HG03457 (cell line): ENCODE results near the gene QSOX1.

Experiments
- ATAC-seq: cut with Tn5 transposase; IDR thresholded peaks from one replicate; pipeline ENCODE4 v1.9.1; 2021; ENCODE audit warnings: moderate number of reproducible peaks; ENCODE audit not compliant: unreplicated experiment

Gene QSOX1

DNA sequence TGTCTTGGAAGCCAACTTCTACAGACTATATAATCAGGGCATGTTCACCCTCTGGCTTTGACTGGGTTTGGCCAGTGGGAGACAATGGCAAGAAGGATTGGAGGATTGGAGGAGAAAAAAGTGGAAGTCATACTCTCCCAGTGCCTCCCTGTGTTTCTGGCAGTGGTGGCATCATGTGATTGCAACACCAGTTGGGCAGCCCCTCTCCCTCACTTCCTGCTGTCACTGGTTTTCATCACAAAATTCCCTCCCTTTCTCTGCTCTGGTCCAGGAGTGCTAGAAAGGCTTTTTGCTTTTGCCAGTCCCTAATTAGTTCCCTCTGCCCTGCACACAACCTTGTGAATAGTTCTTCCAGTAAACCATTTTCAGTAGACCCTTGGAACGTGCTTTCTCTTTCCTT is 3.7 kb upstream of the QSOX1 start:
- ATAC-seq: no peak

GRCh38 chr1:180151508-180151907 is 3.2 kb upstream of the QSOX1 start:
- no peak for ATAC-seq

GRCh38 chr1:180152588-180152987 is 2.1 kb upstream of the QSOX1 start:
- no peak for ATAC-seq

DNA sequence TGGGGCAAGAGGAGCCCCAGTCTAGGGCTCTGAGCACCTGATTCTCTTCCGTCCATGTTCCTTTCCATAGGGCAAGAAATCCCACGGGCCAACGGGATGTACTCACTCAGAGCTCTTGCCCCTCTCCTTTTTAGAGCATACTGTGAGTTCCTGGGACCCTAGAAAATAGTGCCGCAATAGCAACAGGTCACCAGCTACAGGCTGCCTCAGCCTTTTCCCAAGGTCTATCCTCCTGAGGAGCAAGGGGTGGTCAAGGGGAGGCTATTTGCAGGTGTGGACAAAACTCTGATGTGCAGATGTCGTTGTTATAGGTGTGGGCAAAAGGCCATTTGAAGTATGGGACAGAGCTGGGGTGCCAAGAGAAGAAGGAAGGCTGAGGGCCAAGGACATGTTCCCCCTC is 1.6 kb upstream of the QSOX1 start:
- no peak for ATAC-seq

- ATAC-seq: no peak
These were observed 705 bp upstream of the QSOX1 start for GRCh38 chr1:180154003-180154324.

- ATAC-seq: no peak
These were observed 563 bp downstream of the QSOX1 start for GRCh38 chr1:180155182-180155682.

GRCh38 chr1:180156201-180156600 is 1.5 kb downstream of the QSOX1 start:
- ATAC-seq: no peak

- ATAC-seq: no peak
These were observed 2.0 kb downstream of the QSOX1 start for GRCh38 chr1:180156631-180157091.

- no peak for ATAC-seq
These were observed 2.4 kb downstream of the QSOX1 start for GRCh38 chr1:180157108-180157507.

- ATAC-seq: no peak
These were observed 2.9 kb downstream of the QSOX1 start for GRCh38 chr1:180157576-180158057.

DNA sequence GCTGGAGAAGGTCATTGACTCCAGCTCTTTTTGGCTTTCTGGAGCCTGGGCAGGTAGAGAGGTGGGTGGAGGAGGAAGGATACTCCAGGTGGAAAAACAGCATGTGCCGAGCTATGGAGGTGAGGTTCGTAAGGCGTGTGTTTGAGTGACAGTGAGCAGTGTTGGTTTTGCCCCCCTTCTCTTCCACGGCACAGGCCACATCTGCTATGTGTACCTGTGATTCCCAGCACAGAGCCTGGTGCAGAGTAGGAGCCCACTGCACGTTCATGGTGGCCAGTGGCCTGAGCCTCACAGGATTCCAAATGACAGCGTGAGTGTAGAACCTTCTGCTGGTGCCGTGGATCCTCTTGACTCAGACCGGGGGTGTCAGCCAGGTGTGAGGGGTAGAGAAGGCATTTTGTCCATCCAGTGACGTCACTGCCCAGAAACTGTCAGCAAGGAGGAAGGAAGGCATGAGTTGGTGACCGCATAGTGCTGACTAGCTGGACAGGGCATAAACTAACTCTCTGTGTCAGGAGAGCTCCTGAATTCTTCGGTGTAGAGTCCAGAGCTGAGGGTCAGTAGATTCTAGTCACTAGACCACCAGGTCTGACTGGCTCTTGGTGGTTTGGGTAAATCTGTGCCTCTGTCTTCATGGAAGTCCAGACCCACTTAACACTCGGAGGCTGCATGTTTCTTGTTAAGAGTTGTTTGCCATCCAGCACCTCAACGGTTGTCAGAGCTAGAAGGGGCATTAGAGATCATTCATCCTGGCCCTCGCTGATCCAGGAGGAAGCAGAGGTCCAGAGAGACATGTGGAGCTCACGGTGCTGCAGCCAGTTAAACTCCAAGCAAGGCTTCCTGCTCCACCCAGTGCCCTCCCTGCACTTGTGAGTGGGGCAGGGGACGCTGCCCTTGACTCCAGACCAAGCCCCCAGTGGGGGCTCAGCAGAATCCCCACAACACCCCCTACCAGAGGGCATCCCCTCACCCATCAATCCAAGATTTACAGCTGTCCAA is 3.8 kb downstream of the QSOX1 start:
- no peak for ATAC-seq

DNA sequence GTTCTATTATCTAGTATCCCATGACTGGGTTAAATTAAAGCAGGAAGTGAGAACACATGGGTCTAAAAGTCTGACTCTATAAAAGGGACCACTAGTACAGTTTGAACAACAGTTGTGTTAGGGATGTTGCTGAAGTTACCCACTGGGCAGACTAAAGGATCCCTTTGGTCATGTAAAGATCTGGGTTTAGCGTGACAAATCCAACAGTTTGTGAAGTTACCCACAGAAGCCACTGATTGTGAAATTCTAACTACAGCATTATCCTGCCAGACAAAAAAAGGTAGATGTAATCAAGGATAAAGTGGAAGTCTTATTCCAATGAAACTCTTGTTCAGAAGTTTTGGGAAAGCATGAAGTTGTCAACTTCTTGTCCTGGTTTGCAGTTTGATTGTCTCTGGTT is 5.7 kb downstream of the QSOX1 start:
- no peak for ATAC-seq

DNA sequence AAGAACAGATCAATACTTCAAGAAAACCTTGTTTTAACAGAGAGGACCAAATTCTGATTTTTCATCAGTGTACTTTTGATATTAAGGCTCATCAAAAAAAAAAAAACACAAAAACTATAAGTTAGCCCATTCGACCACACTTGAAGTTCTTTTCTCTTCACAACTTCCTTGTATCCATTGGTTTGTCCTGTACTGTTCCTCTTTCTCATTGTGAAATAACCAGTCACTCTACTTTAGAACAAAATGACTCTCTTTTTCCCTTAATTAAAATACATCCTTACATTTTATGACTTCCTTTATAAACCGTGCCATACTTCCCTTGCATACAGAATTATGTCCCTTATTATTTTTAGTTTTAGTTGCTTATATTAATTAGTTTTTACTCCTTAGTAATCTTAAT is 8.4 kb downstream of the QSOX1 start:
- no peak for ATAC-seq

- ATAC-seq: no peak
These were observed 10.4 kb downstream of the QSOX1 start for GRCh38 chr1:180165096-180165495.

DNA sequence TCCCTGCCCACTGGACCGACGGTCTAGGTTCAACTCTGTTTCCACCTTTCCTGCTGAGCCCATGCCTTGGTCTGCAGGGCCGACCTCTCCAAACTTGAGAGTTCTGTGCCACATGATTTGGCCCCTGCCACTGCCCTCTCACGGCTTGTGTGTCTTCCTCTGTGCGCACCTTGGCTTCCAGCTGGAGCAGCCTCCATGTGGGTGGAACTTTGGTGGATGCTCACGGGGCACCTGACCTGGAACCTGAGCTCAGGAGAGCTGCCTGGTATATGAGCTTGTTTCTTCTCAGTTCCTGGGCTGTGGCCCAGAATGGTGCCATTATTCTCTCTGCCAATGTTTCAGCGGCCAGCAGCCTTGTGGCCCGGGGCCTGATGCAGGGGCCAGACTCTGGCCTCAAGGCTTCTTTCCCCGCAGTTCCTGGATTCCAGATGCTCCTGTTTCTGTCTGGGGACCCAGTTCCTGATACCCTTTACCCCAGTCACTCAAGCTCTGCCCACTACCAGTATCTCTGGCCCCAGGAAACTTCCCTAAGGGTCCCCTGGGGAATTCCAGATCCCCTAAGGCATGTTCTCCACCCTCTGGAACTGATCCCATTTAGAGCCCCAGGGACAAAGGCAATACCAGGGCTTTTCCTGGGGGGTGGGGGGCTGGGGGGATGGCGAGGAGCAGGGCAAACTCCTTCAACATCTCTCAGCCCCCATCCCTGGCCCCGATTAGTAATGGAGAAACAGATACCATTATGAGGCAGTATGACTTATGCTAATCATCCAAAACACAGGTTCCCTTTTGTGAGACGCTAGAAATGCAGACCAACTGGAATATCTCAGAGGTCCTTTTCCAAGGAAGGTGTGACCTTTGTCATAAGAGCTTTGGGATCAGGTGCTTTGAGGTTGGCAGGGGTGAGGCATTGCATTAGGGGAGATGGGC is 11.1 kb downstream of the QSOX1 start:
- no peak for ATAC-seq

DNA sequence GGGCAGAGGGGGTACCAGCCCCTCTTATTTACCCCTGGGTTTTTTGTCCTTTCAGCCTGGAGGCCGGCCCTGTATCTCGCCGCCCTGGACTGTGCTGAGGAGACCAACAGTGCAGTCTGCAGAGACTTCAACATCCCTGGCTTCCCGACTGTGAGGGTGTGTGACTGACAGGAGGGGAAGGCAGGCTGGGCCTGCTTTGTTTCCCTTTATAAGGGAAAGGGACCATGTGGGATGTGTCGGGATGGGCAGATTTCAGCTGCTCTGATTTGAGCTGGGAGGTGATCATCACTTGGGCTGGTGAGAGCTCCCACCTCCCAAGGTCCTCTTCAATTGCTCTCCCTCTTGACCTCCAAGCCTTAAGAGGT is 11.7 kb downstream of the QSOX1 start:
- no peak for ATAC-seq

- no peak for ATAC-seq
These were observed 12.5 kb downstream of the QSOX1 start for GRCh38 chr1:180167021-180167701.

GRCh38 chr1:180167721-180168467 is 13.2 kb downstream of the QSOX1 start:
- no peak for ATAC-seq

DNA sequence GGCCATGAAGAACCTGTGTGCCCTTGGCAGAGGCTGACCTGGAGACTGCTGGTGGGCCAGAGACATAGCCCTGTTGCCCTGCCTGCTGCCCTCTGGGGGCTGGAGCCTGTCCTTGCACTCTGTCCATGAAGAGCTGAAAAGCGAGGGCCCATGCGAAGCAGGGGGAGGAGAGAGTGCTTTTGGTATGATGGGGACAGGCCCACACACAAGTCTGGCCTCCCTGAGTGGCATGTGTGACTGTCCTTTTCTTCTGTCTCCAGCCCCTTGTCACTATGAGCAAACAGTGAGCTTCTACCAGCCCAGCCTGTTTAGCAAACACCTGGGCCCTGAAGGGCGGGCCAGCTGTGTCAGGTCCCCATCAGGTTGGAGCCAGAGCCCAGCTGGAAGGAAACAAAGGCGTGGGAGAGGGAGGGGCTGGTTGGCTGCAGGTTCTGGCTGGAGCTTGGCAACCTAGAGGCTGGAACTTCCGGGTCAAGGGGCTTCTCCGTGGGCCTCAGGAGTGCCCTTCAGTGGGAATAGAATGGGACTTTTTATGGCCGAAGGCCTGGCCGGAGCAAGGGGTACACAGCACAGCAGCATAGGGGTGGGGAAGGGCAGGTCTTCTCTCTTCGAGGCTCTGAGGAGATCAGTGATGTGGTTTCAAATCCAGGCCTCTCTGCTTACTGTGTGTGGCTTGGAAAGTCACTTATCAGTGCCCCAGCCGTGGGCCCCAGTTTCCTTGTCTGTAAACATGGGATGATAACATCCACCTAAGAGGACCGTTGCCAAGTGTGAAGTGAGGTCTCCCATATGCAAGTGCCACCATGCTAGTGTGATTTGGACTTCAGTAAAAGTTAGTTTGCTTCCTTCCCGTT is 14.3 kb downstream of the QSOX1 start:
- peak; percentile 63 for ATAC-seq
